Measurements from ENCODE around the gene GJB5.
A peak's percentile ranks its signal among the peaks of the same experiment; 100 is the strongest.

GJB5 gene

DNA sequence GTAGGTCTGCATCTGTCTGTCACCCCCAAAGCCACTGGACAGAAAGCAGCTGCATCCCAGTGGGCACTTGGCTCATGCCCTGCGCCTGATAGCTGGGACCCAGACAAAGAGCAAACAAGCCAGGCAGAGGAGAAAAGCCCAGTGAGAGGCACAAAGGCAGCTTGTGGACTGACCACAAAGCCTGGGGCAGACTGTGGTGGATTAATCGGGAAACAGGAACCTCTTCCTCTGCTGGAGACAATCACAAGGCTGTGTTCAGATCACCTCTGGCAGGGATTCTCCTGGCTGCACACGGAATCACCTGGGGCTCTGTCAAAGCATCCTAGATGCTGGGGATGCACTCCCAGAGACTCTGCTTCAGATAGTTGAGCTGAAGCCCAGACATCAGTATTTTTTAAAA, 15.2 kb upstream of the GJB5 start:
- TF ChIP-seq, protein P1, sequence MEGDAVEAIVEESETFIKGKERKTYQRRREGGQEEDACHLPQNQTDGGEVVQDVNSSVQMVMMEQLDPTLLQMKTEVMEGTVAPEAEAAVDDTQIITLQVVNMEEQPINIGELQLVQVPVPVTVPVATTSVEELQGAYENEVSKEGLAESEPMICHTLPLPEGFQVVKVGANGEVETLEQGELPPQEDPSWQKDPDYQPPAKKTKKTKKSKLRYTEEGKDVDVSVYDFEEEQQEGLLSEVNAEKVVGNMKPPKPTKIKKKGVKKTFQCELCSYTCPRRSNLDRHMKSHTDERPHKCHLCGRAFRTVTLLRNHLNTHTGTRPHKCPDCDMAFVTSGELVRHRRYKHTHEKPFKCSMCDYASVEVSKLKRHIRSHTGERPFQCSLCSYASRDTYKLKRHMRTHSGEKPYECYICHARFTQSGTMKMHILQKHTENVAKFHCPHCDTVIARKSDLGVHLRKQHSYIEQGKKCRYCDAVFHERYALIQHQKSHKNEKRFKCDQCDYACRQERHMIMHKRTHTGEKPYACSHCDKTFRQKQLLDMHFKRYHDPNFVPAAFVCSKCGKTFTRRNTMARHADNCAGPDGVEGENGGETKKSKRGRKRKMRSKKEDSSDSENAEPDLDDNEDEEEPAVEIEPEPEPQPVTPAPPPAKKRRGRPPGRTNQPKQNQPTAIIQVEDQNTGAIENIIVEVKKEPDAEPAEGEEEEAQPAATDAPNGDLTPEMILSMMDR (IDR thresholded peaks at IDR 0.05; ENCODE audit: insufficient read depth, low read length, poor library complexity, severe bottlenecking): no peak
- no peak for TF ChIP-seq EZH2phosphoT487 (conservative IDR thresholded peaks at IDR 0.05; ENCODE audit: low read length)
- Histone ChIP-seq H3K4me2 (ENCODE audit: low read depth, low read length, poor library complexity, severe bottlenecking) (no peak overlapping the region), H3K9me2 (replicated peaks; ENCODE audit: insufficient read depth, low read length) (no peaks in the 10 kb centered on the region), H2AFZ (ENCODE audit: low read depth, low read length, severe bottlenecking) (no peak overlapping the region), H3K9ac (ENCODE audit: low read length) (no peak overlapping the region), H3K9me3 (ENCODE audit: insufficient read depth, low read length) (no peaks in the 10 kb centered on the region), H3K36me3 (ENCODE audit: low read length) (no peaks in the 10 kb centered on the region), H3K27ac (ENCODE audit: low read depth, low read length) (no peak overlapping the region), H3K79me2 (ENCODE audit: insufficient read depth, low read length) (no peaks in the 10 kb centered on the region), H3K4me3 (ENCODE audit: insufficient read depth, low read length, poor library complexity, severe bottlenecking) (no peak overlapping the region), H3F3A (ENCODE audit: insufficient read depth) (no peaks in the 10 kb centered on the region), H3K27me3 (ENCODE audit: low read length) (no peaks in the 10 kb centered on the region), H4K20me1 (ENCODE audit: low read depth, low read length) (no peaks in the 10 kb centered on the region)

DNA sequence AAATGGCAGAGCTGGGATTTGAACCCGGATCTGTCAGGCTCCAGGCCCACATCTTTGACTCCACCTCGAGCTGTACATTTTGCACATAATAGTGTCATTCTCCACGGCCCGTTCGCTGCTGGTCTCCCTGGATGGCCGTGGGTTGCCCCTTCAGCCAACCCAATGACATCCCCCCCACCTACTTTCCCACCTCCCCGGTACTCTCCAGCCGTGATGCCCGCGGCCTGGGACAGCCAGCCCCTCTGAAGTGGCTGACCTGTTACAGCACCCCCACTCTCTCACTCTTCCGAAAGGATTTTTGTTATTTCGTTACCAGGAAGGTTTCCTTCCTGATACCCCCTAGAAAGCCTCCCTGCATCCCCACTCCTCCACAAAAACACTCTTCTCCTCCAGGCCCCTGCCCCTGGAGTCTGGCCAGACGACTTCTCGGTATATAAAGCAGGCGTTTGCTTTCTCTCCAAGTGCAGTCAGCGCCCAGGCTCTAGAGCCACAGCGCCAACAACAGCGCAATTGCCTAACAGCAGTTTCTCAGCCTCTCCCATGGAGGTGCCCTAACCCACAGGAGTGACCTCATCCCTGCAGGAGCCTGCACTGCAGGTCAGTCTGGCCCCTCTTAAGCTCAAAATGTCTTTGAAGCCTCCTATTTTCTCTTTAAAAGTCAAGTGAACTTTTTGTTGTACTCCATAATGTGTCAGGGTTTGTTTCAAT, 14.5 kb upstream of the GJB5 start:
- H3K9ac ChIP-seq (ENCODE audit: low read length): no peak overlapping the region
- H3K4me3 ChIP-seq (ENCODE audit: insufficient read depth, low read length, poor library complexity, severe bottlenecking): no peak overlapping the region
- H2AFZ ChIP-seq (ENCODE audit: low read depth, low read length, severe bottlenecking): no peak overlapping the region
- no peaks in the 10 kb centered on the region for H3K9me3 ChIP-seq (ENCODE audit: insufficient read depth, low read length)
- H3K27me3 ChIP-seq (ENCODE audit: low read length): no peaks in the 10 kb centered on the region
- H4K20me1 ChIP-seq (ENCODE audit: low read depth, low read length): no peaks in the 10 kb centered on the region
- no peaks in the 10 kb centered on the region for H3F3A ChIP-seq (ENCODE audit: insufficient read depth)
- no peaks in the 10 kb centered on the region for H3K9me2 ChIP-seq (replicated peaks; ENCODE audit: insufficient read depth, low read length)
- H3K4me2 ChIP-seq (ENCODE audit: low read depth, low read length, poor library complexity, severe bottlenecking): no peak overlapping the region
- no peak overlapping the region for H3K27ac ChIP-seq (ENCODE audit: low read depth, low read length)
- H3K36me3 ChIP-seq (ENCODE audit: low read length): no peaks in the 10 kb centered on the region
- H3K79me2 ChIP-seq (ENCODE audit: insufficient read depth, low read length): no peaks in the 10 kb centered on the region
- TF ChIP-seq EZH2phosphoT487 (conservative IDR thresholded peaks at IDR 0.05; ENCODE audit: low read length): no peak
- TF ChIP-seq, protein P1 (IDR thresholded peaks at IDR 0.05; ENCODE audit: insufficient read depth, low read length, poor library complexity, severe bottlenecking): no peak

DNA sequence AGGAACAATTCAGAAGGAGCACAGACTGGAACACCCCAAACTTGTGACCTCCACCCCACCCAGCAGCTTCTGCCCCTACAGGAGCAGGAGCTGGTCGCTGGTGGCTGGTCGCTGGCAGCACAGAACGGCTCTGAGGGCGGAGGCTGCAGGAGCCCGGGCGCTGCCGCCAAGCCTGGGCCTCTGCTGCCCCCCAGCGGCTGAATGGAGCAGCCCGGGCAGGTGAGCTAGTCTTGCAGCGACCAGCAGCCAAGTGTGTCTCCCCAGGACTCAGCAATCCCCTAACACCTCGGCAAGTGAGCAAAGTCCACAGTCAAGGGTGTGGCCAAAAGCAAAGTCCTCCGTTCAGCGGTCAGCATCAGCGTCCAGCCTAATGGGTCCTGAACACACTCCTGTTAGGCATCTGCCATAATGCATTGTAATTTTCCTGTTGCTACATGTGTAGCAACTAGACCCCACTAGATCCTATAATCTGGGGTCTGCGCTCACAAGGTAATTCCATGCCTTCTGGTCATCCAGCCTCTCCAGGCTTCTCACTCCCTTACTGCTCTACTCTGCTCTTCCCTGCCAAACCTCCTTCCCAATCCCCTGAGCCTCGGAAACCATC, 12.1 kb upstream of the GJB5 start:
- H3K9me3 ChIP-seq (ENCODE audit: insufficient read depth, low read length): no peaks in the 10 kb centered on the region
- H3K9ac ChIP-seq (ENCODE audit: low read length): no peak overlapping the region
- H2AFZ ChIP-seq (ENCODE audit: low read depth, low read length, severe bottlenecking): no peak overlapping the region
- no peak for TF ChIP-seq EZH2phosphoT487 (conservative IDR thresholded peaks at IDR 0.05; ENCODE audit: low read length)
- TF ChIP-seq, protein P1 (IDR thresholded peaks at IDR 0.05; ENCODE audit: insufficient read depth, low read length, poor library complexity, severe bottlenecking): peak; percentile 79
- H4K20me1 ChIP-seq (ENCODE audit: low read depth, low read length): no peaks in the 10 kb centered on the region
- no peak overlapping the region for H3K4me2 ChIP-seq (ENCODE audit: low read depth, low read length, poor library complexity, severe bottlenecking)
- no peaks in the 10 kb centered on the region for H3F3A ChIP-seq (ENCODE audit: insufficient read depth)
- no peaks in the 10 kb centered on the region for H3K36me3 ChIP-seq (ENCODE audit: low read length)
- no peaks in the 10 kb centered on the region for H3K9me2 ChIP-seq (replicated peaks; ENCODE audit: insufficient read depth, low read length)
- no peak overlapping the region for H3K4me3 ChIP-seq (ENCODE audit: insufficient read depth, low read length, poor library complexity, severe bottlenecking)
- H3K79me2 ChIP-seq (ENCODE audit: insufficient read depth, low read length): no peaks in the 10 kb centered on the region
- H3K27me3 ChIP-seq (ENCODE audit: low read length): no peaks in the 10 kb centered on the region
- H3K27ac ChIP-seq (ENCODE audit: low read depth, low read length): no peak overlapping the region
